HEK293 (cell line): Measurements from ENCODE around the gene YOD1.

Source experiments
- CTCF ChIA-PET: fragments of 350-600 bp; formaldehyde crosslinking; extraction: SDS; loops from one replicate; lab custom pipeline; 2021; ENCODE audit warnings: antibody characterized with exemption; lab: Yijun Ruan, JAX
- POLR2A ChIA-PET: fragments of 300-600 bp; formaldehyde crosslinking; extraction: SDS; loops from one replicate; lab custom pipeline; 2020; ENCODE audit warnings: antibody characterized with exemption, inconsistent platforms; lab: Yijun Ruan, JAX
- H3K27ac ChIP-seq: fragments of 200-500 bp; sonication (Bioruptor generic); 2 replicates; pipeline ENCODE4 v1.5.1; 2014; ENCODE audit warnings: low read depth, low read length, control low read depth, inconsistent platforms; ENCODE audit errors: extremely low read depth
- H3K36me3 ChIP-seq, 2 experiments: fragments of 200-500 bp in 1 of 2; sonication (Bioruptor generic) in 1 of 2; 1 replicate in 1 of 2; 2 replicates in 1 of 2; pipeline ENCODE4 v1.5.1; 2014 to 2017; ENCODE audit warnings: inconsistent platforms in 2 of 2, low read length in 2 of 2; ENCODE audit not compliant: control insufficient read depth in 2 of 2, insufficient read depth in 1 of 2
- H3K4me1 ChIP-seq: fragments of 200-500 bp; sonication (Bioruptor generic); 2 replicates; pipeline ENCODE4 v1.5.1; 2014; ENCODE audit warnings: mild to moderate bottlenecking, low read length, inconsistent platforms; ENCODE audit not compliant: control insufficient read depth, insufficient read depth
- H3K4me3 ChIP-seq: 2 replicates; pipeline ENCODE4 v1.5.1; 2011; ENCODE audit warnings: low read depth, mild to moderate bottlenecking, control low read depth, low read length, moderate library complexity
- H3K9me3 ChIP-seq: fragments of 200-500 bp; sonication (Bioruptor generic); 2 replicates; pipeline ENCODE4 v1.5.1; 2014; ENCODE audit warnings: low read depth, low read length, inconsistent platforms; ENCODE audit not compliant: control insufficient read depth, insufficient read depth
- BCL11A ChIP-seq: fragments of 450-650 bp; formaldehyde crosslinking; IDR thresholded peaks from 2 replicates; pipeline ENCODE4 v1.5.1; 2016; ENCODE audit warnings: low read depth, missing biosample characterization, missing genetic modification characterization
- GLI2 ChIP-seq: fragments of 450-650 bp; formaldehyde crosslinking; IDR thresholded peaks from 2 replicates; pipeline ENCODE4; 2017; ENCODE audit warnings: missing biosample characterization, missing genetic modification characterization, low read depth, borderline replicate concordance
- IKZF3 ChIP-seq: fragments of 450-650 bp; IDR thresholded peaks from 2 replicates; pipeline ENCODE4 v1.5.0; 2018; ENCODE audit warnings: missing biosample characterization, mild to moderate bottlenecking, missing genetic modification characterization, moderate library complexity
- SP2 ChIP-seq: fragments of 450-650 bp; formaldehyde crosslinking; IDR thresholded peaks from 2 replicates; pipeline ENCODE4 v1.5.1; 2016; ENCODE audit warnings: missing biosample characterization, missing genetic modification characterization
- TRIM28 ChIP-seq: IDR thresholded peaks from 2 replicates; pipeline ENCODE4 v1.6.1; 2011; ENCODE audit warnings: low read length, control low read depth, borderline replicate concordance
- ZEB2 ChIP-seq: fragments of 450-650 bp; formaldehyde crosslinking; IDR thresholded peaks from 2 replicates; pipeline ENCODE4 v1.5.1; 2016; ENCODE audit warnings: missing biosample characterization, missing genetic modification characterization
- ZNF114 ChIP-seq: fragments of 450-650 bp; formaldehyde crosslinking; IDR thresholded peaks from 2 replicates; pipeline ENCODE4 v1.5.0; 2017; ENCODE audit warnings: missing biosample characterization, missing genetic modification characterization
- ZNF274 ChIP-seq, 2 experiments: fragments of 200-500 bp in 1 of 2; fragments of 450-650 bp in 1 of 2; sonication (Bioruptor generic) in 1 of 2; formaldehyde crosslinking in 1 of 2; IDR thresholded peaks; 2 replicates each; pipeline versions ENCODE4 v1.5.1 to v1.6.1; 2014 to 2016; ENCODE audit warnings: borderline replicate concordance in 1 of 2, inconsistent platforms in 1 of 2, low read length in 1 of 2, missing biosample characterization in 1 of 2, missing genetic modification characterization in 1 of 2
- ZNF341 ChIP-seq: fragments of 450-650 bp; formaldehyde crosslinking; IDR thresholded peaks from 2 replicates; pipeline ENCODE4; 2016; ENCODE audit warnings: low read depth, missing biosample characterization, missing genetic modification characterization
- ZNF426 ChIP-seq: fragments of 450-650 bp; formaldehyde crosslinking; IDR thresholded peaks from 2 replicates; pipeline ENCODE4 v1.5.1; 2017; ENCODE audit warnings: missing biosample characterization, missing genetic modification characterization, mild to moderate bottlenecking, inconsistent platforms, moderate library complexity
- ZNF514 ChIP-seq: fragments of 450-650 bp; formaldehyde crosslinking; IDR thresholded peaks from 2 replicates; pipeline ENCODE4 v1.5.1; 2016; ENCODE audit warnings: missing biosample characterization, missing genetic modification characterization
- ZNF561 ChIP-seq: fragments of 450-650 bp; IDR thresholded peaks from 2 replicates; pipeline ENCODE4 v1.5.1; 2018; ENCODE audit warnings: missing biosample characterization, missing genetic modification characterization, borderline replicate concordance
- ZNF571 ChIP-seq: fragments of 450-650 bp; formaldehyde crosslinking; IDR thresholded peaks from 2 replicates; pipeline ENCODE4 v1.5.0; 2017; ENCODE audit warnings: missing biosample characterization, missing genetic modification characterization
- ZNF623 ChIP-seq: fragments of 450-650 bp; formaldehyde crosslinking; IDR thresholded peaks from 2 replicates; pipeline ENCODE4 v1.5.1; 2016; ENCODE audit warnings: missing biosample characterization, missing genetic modification characterization
- ZNF747 ChIP-seq: fragments of 450-650 bp; formaldehyde crosslinking; IDR thresholded peaks from 2 replicates; pipeline ENCODE4 v1.5.1; 2016; ENCODE audit warnings: missing biosample characterization, missing genetic modification characterization
- ZNF76 ChIP-seq: fragments of 450-650 bp; formaldehyde crosslinking; IDR thresholded peaks from 2 replicates; pipeline ENCODE4; 2016; ENCODE audit warnings: low read depth, missing biosample characterization, missing genetic modification characterization, borderline replicate concordance
- ZNF843 ChIP-seq: fragments of 450-650 bp; formaldehyde crosslinking; IDR thresholded peaks from 2 replicates; pipeline ENCODE4 v1.5.1; 2016; ENCODE audit warnings: missing biosample characterization, missing genetic modification characterization
- TF ChIP-seq, protein P1 (sequence below): fragments of 450-650 bp; formaldehyde crosslinking; IDR thresholded peaks from 2 replicates; pipeline ENCODE4 v1.5.1; 2017; ENCODE audit warnings: missing biosample characterization, missing genetic modification characterization
- TF ChIP-seq, protein P2 (sequence below): fragments of 450-650 bp; formaldehyde crosslinking; IDR thresholded peaks from 2 replicates; pipeline ENCODE4 v1.5.1; 2016; ENCODE audit warnings: missing biosample characterization, missing genetic modification characterization
- TF ChIP-seq, protein P3 (sequence below): fragments of 450-650 bp; formaldehyde crosslinking; IDR thresholded peaks from 2 replicates; pipeline ENCODE4 v1.5.1; 2016; ENCODE audit warnings: missing biosample characterization, missing genetic modification characterization

YOD1 gene

DNA sequence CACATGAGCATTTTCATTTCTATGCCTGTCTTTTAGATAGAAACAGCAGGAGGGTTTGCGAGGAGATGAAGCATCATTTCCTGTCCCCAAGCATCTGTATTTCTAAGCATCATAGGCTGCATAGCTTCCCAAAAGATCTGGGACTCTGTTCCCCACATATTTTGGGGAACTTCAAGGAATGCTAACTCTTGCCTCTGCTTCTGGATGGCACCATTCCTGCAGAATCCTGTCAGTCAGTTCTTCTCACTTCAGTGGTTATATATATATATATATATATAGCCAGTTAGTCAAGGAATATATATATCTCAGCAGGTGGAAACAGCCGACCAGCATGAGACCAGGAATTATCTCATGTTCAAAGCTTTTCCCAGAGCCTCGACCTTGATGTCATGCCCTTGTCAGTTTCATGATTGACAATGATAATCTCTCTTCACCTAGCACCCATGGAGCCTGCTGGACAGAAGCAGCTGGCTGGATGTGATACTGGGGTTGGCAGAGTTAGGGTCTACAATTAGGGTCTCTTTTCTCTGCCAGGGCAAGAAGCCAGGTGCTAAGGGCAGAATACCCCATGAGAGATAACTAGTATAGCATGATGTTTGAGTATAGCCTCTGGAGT is 4.5 kb upstream of the YOD1 start:
- TF ChIP-seq BCL11A (tag by site-specific recombination) (no peak), ZEB2 (tag by site-specific recombination) (no peak), ZNF571 (tag by site-specific recombination) (no peak), ZNF76 (tag by site-specific recombination) (no peak), SP2 (tag by site-specific recombination) (no peak), ZNF114 (no peak), ZNF561 (tag by site-specific recombination) (no peak), TRIM28 (no peak), ZNF623 (tag by site-specific recombination) (no peak), ZNF426 (tag by site-specific recombination) (no peak), IKZF3 (tag by site-specific recombination) (no peak), ZNF514 (tag by site-specific recombination) (no peak), ZNF843 (tag by site-specific recombination) (no peak), GLI2 (tag by site-specific recombination) (no peak), ZNF274 (IDR thresholded peaks at IDR 0.05; ENCODE audit: low read length) (no peak), ZNF274 (tag by site-specific recombination; IDR thresholded peaks at IDR 0.05; ENCODE audit: borderline replicate concordance) (no peak), ZNF747 (no peak), ZNF341 (tag by site-specific recombination) (no peak)
- TF ChIP-seq, protein P1, sequence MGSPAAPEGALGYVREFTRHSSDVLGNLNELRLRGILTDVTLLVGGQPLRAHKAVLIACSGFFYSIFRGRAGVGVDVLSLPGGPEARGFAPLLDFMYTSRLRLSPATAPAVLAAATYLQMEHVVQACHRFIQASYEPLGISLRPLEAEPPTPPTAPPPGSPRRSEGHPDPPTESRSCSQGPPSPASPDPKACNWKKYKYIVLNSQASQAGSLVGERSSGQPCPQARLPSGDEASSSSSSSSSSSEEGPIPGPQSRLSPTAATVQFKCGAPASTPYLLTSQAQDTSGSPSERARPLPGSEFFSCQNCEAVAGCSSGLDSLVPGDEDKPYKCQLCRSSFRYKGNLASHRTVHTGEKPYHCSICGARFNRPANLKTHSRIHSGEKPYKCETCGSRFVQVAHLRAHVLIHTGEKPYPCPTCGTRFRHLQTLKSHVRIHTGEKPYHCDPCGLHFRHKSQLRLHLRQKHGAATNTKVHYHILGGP = no peak
- TF ChIP-seq, protein P2, sequence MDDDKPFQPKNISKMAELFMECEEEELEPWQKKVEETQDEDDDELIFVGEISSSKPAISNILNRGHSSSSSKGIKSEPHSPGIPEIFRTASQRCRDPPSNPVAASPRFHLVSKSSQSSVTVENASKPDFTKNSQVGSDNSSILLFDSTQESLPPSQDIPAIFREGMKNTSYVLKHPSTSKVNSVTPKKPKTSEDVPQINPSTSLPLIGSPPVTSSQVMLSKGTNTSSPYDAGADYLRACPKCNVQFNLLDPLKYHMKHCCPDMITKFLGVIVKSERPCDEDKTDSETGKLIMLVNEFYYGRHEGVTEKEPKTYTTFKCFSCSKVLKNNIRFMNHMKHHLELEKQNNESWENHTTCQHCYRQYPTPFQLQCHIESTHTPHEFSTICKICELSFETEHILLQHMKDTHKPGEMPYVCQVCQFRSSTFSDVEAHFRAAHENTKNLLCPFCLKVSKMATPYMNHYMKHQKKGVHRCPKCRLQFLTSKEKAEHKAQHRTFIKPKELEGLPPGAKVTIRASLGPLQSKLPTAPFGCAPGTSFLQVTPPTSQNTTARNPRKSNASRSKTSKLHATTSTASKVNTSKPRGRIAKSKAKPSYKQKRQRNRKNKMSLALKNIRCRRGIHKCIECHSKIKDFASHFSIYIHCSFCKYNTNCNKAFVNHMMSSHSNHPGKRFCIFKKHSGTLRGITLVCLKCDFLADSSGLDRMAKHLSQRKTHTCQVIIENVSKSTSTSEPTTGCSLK (tag by site-specific recombination) = no peak
- TF ChIP-seq, protein P3, sequence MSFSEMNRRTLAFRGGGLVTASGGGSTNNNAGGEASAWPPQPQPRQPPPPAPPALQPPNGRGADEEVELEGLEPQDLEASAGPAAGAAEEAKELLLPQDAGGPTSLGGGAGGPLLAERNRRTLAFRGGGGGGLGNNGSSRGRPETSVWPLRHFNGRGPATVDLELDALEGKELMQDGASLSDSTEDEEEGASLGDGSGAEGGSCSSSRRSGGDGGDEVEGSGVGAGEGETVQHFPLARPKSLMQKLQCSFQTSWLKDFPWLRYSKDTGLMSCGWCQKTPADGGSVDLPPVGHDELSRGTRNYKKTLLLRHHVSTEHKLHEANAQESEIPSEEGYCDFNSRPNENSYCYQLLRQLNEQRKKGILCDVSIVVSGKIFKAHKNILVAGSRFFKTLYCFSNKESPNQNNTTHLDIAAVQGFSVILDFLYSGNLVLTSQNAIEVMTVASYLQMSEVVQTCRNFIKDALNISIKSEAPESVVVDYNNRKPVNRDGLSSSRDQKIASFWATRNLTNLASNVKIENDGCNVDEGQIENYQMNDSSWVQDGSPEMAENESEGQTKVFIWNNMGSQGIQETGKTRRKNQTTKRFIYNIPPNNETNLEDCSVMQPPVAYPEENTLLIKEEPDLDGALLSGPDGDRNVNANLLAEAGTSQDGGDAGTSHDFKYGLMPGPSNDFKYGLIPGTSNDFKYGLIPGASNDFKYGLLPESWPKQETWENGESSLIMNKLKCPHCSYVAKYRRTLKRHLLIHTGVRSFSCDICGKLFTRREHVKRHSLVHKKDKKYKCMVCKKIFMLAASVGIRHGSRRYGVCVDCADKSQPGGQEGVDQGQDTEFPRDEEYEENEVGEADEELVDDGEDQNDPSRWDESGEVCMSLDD (tag by site-specific recombination) = no peak
- H3K9me3 ChIP-seq = no peaks in the 10 kb centered on the region
- no peaks in the 10 kb centered on the region for H3K36me3 ChIP-seq
- POLR2A ChIA-PET = no interaction called here
- no peak overlapping the region for H3K27ac ChIP-seq
- no peak overlapping the region for H3K4me3 ChIP-seq
- no peaks in the 10 kb centered on the region for H3K4me1 ChIP-seq
- CTCF ChIA-PET = interaction anchor here (0.6 to 0.9 kb wide), 2 partner anchors 20 to 246 kb away, joined by 3 read pairs; no protein-coding TSS in a partner anchor
